Activated CD4-positive, alpha-beta memory T cell treated with anti-CD3 and anti-CD28 coated beads for 36 hours (primary cell): ENCODE results near the gene CLDN20. TPM values are rescaled to one million over a fixed set of nuclear protein-coding genes. Genes with fewer than 3 reads are reported as not detected.
"Not testable (repeated sequence)": the region's sequence is repeated elsewhere in the genome, so short reads cannot be mapped to it uniquely, and the experiment has no call there.

ENCODE experiments used
- CTCF ChIA-PET: fragments of 350-600 bp; sonication (Branson Sonifier 250); formaldehyde crosslinking; loops from one replicate; lab custom pipeline; 2021; ENCODE audit warnings: antibody characterized with exemption, inconsistent platforms; lab: Charles Lee
- POLR2A ChIA-PET: fragments of 350-600 bp; sonication (Branson Sonifier 250); formaldehyde crosslinking; loops from one replicate; lab custom pipeline; 2021; ENCODE audit warnings: antibody characterized with exemption; lab: Charles Lee
- DNase-seq: peaks from one replicate; pipeline ENCODE4 v3.0.0-alpha.2; 2020
- H3K27ac Mint-ChIP-seq: one replicate; pipeline ENCODE4 v1.8.0; 2021; ENCODE audit warnings: mixed read lengths
- H3K27me3 Mint-ChIP-seq: one replicate; pipeline ENCODE4 v1.8.0; 2021; ENCODE audit warnings: mixed read lengths
- H3K36me3 Mint-ChIP-seq: one replicate; pipeline ENCODE4 v1.8.0; 2021; ENCODE audit warnings: mixed read lengths
- H3K4me1 Mint-ChIP-seq: one replicate; pipeline ENCODE4 v1.8.0; 2021; ENCODE audit warnings: low read depth, mixed read lengths
- H3K4me3 Mint-ChIP-seq: one replicate; pipeline ENCODE4 v1.8.0; 2021; ENCODE audit warnings: mild to moderate bottlenecking, mixed read lengths
- H3K9me3 Mint-ChIP-seq: one replicate; pipeline ENCODE4 v1.8.0; 2021; ENCODE audit warnings: mixed read lengths
- intact Hi-C: fragments of 100-400 bp; cut with micrococcal nuclease; formaldehyde crosslinking; loops from one replicate; pipeline ENCODE4 v1.15.1; 2023
- total RNA-seq, 2 experiments: library from RNA; stranded (reverse); gene quantifications; one replicate each; pipeline ENCODE4 v1.2.3, GENCODE V29; 2021

Gene CLDN20
- total RNA-seq, 2 experiments from 2014 or later, result not detected

- Mint-ChIP-seq H3K27me3 (no peaks in the 10 kb centered on the region), H3K4me1 (peaks cover 14% of the 10 kb centered on the region), H3K4me3 (no peak overlapping the region), H3K9me3 (no peaks in the 10 kb centered on the region), H3K27ac (no peak overlapping the region), H3K36me3 (peaks cover 14% of the 10 kb centered on the region)
- intact Hi-C loops, result no loop called here
- ChIA-PET CTCF (interaction anchor here (0.7 to 1.7 kb wide), 2 partner anchors 84 to 85 kb away, joined by 3 to 4 read pairs; no protein-coding TSS in a partner anchor), POLR2A (no interaction called here)
- DNase-seq, result no peak
These were observed 3.1 kb upstream of the CLDN20 start for GRCh38 chr6:155260686-155261085.

GRCh38 chr6:155261111-155261900 lies 2.5 kb upstream of the CLDN20 start:
- POLR2A ChIA-PET, result interaction anchor here (1.0 kb wide), 1 partner anchor 10 kb away, joined by 3 read pairs; no protein-coding TSS in a partner anchor
- H3K36me3 Mint-ChIP-seq, result peaks cover 14% of the 10 kb centered on the region
- peak; percentile 18 for DNase-seq
- H3K9me3 Mint-ChIP-seq, result no peaks in the 10 kb centered on the region
- CTCF ChIA-PET, result interaction anchor here (1.7 kb wide), 1 partner anchor 84 kb away, joined by 4 read pairs; no protein-coding TSS in a partner anchor
- H3K4me3 Mint-ChIP-seq, result no peak overlapping the region
- intact Hi-C loops, result no loop called here
- no peaks in the 10 kb centered on the region for H3K27me3 Mint-ChIP-seq
- peaks cover 14% of the 10 kb centered on the region for H3K4me1 Mint-ChIP-seq
- H3K27ac Mint-ChIP-seq, result no peak overlapping the region

GRCh38 chr6:155262655-155263054 lies 1.2 kb upstream of the CLDN20 start:
- no peak for DNase-seq
- Mint-ChIP-seq H3K4me1 (peaks cover 14% of the 10 kb centered on the region), H3K36me3 (peaks cover 12% of the 10 kb centered on the region), H3K27me3 (no peaks in the 10 kb centered on the region), H3K9me3 (no peaks in the 10 kb centered on the region), H3K4me3 (no peak overlapping the region), H3K27ac (no peak overlapping the region)
- CTCF ChIA-PET, result no interaction called here
- intact Hi-C loops, result no loop called here
- POLR2A ChIA-PET, result no interaction called here

GRCh38 chr6:155264693-155265320 lies 994 bp downstream of the CLDN20 start:
- Mint-ChIP-seq H3K4me1 (peaks cover 20% of the 10 kb centered on the region), H3K9me3 (no peaks in the 10 kb centered on the region), H3K27me3 (no peaks in the 10 kb centered on the region), H3K4me3 (no peak overlapping the region), H3K36me3 (peaks cover 13% of the 10 kb centered on the region), H3K27ac (no peak overlapping the region)
- ChIA-PET CTCF (interaction anchor here (0.9 kb wide), 1 partner anchor 17 kb away, joined by 3 read pairs; no protein-coding TSS in a partner anchor), POLR2A (no interaction called here)
- intact Hi-C loops, result no loop called here
- DNase-seq, result no peak

GRCh38 chr6:155265843-155266535 lies 2.2 kb downstream of the CLDN20 start:
- Mint-ChIP-seq H3K27ac (no peak overlapping the region), H3K4me3 (no peak overlapping the region), H3K27me3 (no peaks in the 10 kb centered on the region), H3K4me1 (peaks cover 12% of the 10 kb centered on the region), H3K36me3 (peaks cover 11% of the 10 kb centered on the region), H3K9me3 (no peaks in the 10 kb centered on the region)
- intact Hi-C loops, result no loop called here
- no peak for DNase-seq
- ChIA-PET CTCF (interaction anchor here (0.5 to 2.0 kb wide), 4 partner anchors 16 to 248 kb away, joined by 3 to 6 read pairs (median 4); no protein-coding TSS in a partner anchor), POLR2A (no interaction called here)

- H3K36me3 Mint-ChIP-seq, result peaks cover 11% of the 10 kb centered on the region
- intact Hi-C loops, result no loop called here
These were observed 3.6 kb downstream of the CLDN20 start for GRCh38 chr6:155267411-155267810.

GRCh38 chr6:155268088-155268867 lies 4.5 kb downstream of the CLDN20 start:
- not testable (repeated sequence) for H3K27ac Mint-ChIP-seq, DNase-seq
- intact Hi-C loops, result loop anchor here (1.0 kb wide), 1 partner anchor 91 kb away; no protein-coding TSS in a partner anchor

More at GRCh38 chr6:155267411-155267810, 3.6 kb downstream of the CLDN20 start:
- Mint-ChIP-seq H3K4me1 (peaks cover 6% of the 10 kb centered on the region), H3K9me3 (no peaks in the 10 kb centered on the region), H3K4me3 (no peak overlapping the region), H3K27me3 (no peaks in the 10 kb centered on the region), H3K27ac (no peak overlapping the region)
- POLR2A ChIA-PET, result no interaction called here
- DNase-seq, result no peak
- CTCF ChIA-PET, result interaction anchor here (0.7 to 2.7 kb wide), 8 partner anchors 8 to 340 kb away, joined by 3 to 11 read pairs (median 5); no protein-coding TSS in a partner anchor

GRCh38 chr6:155269765-155270164 lies 6.0 kb downstream of the CLDN20 start:
- no peak overlapping the region for H3K27ac Mint-ChIP-seq
- H3K27me3 Mint-ChIP-seq, result no peaks in the 10 kb centered on the region
- peaks cover 17% of the 10 kb centered on the region for H3K36me3 Mint-ChIP-seq
- H3K9me3 Mint-ChIP-seq, result no peaks in the 10 kb centered on the region
- H3K4me1 Mint-ChIP-seq, result peaks cover 9% of the 10 kb centered on the region
- ChIA-PET POLR2A (no interaction called here), CTCF (interaction anchor here (1.4 to 2.7 kb wide), 5 partner anchors 10 to 342 kb away, joined by 4 to 11 read pairs (median 6); no protein-coding TSS in a partner anchor)
- intact Hi-C loops, result no loop called here
- H3K4me3 Mint-ChIP-seq, result no peak overlapping the region
- DNase-seq, result no peak

More at GRCh38 chr6:155268088-155268867, 4.5 kb downstream of the CLDN20 start:
- CTCF ChIA-PET, result interaction anchor here (0.6 to 2.7 kb wide), 9 partner anchors 9 to 608 kb away, joined by 3 to 11 read pairs (median 3); no protein-coding TSS in a partner anchor
- H3K27me3 Mint-ChIP-seq, H3K4me1 Mint-ChIP-seq, H3K9me3 Mint-ChIP-seq, H3K4me3 Mint-ChIP-seq, POLR2A ChIA-PET: not testable (repeated sequence)
- peaks cover 14% of the 10 kb centered on the region for H3K36me3 Mint-ChIP-seq

GRCh38 chr6:155270561-155271091 lies 6.8 kb downstream of the CLDN20 start:
- intact Hi-C loops, result no loop called here
- Mint-ChIP-seq H3K4me1 (peaks cover 9% of the 10 kb centered on the region), H3K36me3 (peaks cover 17% of the 10 kb centered on the region), H3K27me3 (no peaks in the 10 kb centered on the region), H3K9me3 (no peaks in the 10 kb centered on the region), H3K27ac (no peak overlapping the region), H3K4me3 (no peak overlapping the region)
- DNase-seq, result no peak
- ChIA-PET POLR2A (no interaction called here), CTCF (interaction anchor here (1.4 to 1.9 kb wide), 4 partner anchors 9 to 343 kb away, joined by 4 to 6 read pairs (median 5); no protein-coding TSS in a partner anchor)

GRCh38 chr6:155271145-155271544 lies 7.3 kb downstream of the CLDN20 start:
- Mint-ChIP-seq H3K4me3 (no peak overlapping the region), H3K27me3 (no peaks in the 10 kb centered on the region), H3K9me3 (no peaks in the 10 kb centered on the region), H3K27ac (no peak overlapping the region), H3K4me1 (peaks cover 9% of the 10 kb centered on the region), H3K36me3 (peaks cover 21% of the 10 kb centered on the region)
- intact Hi-C loops, result no loop called here
- DNase-seq, result no peak
- ChIA-PET CTCF (interaction anchor here (1.4 to 1.9 kb wide), 4 partner anchors 9 to 343 kb away, joined by 4 to 6 read pairs (median 5); no protein-coding TSS in a partner anchor), POLR2A (no interaction called here)
